WTC11 (cell line): ENCODE measurements around the gene NSMF. TPM values are rescaled to one million over a fixed set of nuclear protein-coding genes. Genes with fewer than 3 reads are reported as not detected.

ENCODE experiments used
- ATAC-seq: fragments of 200-7000 bp; cut with Tn5 transposase; 2 replicates; pipeline ENCODE4 v1.10.0; 2021; ENCODE audit warnings: mild to moderate bottlenecking, moderate library complexity
- CTCF ChIA-PET: fragments of 300-600 bp; sonication (Branson Sonifier 250); formaldehyde crosslinking; loops from one replicate; lab custom pipeline; 2021; ENCODE audit warnings: antibody characterized with exemption; lab: Charles Lee
- POLR2A ChIA-PET: fragments of 350-600 bp; sonication (Branson Sonifier 250); formaldehyde crosslinking; loops from one replicate; lab custom pipeline; 2021; ENCODE audit warnings: antibody characterized with exemption; lab: Charles Lee
- DNase-seq: peaks from one replicate; pipeline ENCODE4 v3.0.0; 2021; ENCODE audit warnings: low spot score
- H3K27ac Mint-ChIP-seq: 2 replicates; pipeline ENCODE4 v1.8.0; 2021; ENCODE audit warnings: mixed read lengths
- H3K27me3 Mint-ChIP-seq: 2 replicates; pipeline ENCODE4 v1.8.0; 2021; ENCODE audit warnings: low read depth, mild to moderate bottlenecking, moderate library complexity, mixed read lengths
- H3K36me3 Mint-ChIP-seq: 2 replicates; pipeline ENCODE4 v1.8.0; 2021; ENCODE audit warnings: mixed read lengths
- H3K4me1 Mint-ChIP-seq: 2 replicates; pipeline ENCODE4 v1.8.0; 2022; ENCODE audit warnings: mixed read lengths
- H3K4me3 Mint-ChIP-seq: 2 replicates; pipeline ENCODE4 v1.8.0; 2021; ENCODE audit warnings: mild to moderate bottlenecking, moderate library complexity, mixed read lengths
- H3K9me3 Mint-ChIP-seq: 2 replicates; pipeline ENCODE4 v1.8.0; 2021; ENCODE audit warnings: mixed read lengths
- ATF2 ChIP-seq: sonication (generic); formaldehyde crosslinking; IDR thresholded peaks from 2 replicates; pipeline ENCODE4 v1.8.1; 2022; ENCODE audit warnings: low read depth, missing genetic modification reagents, borderline replicate concordance
- EMX1 ChIP-seq: fragments of 250-450 bp; sonication (Bioruptor Pico); IDR thresholded peaks from 2 replicates; pipeline ENCODE4 v1.8.0; 2021; ENCODE audit warnings: mild to moderate bottlenecking
- FOXP4 ChIP-seq: sonication (generic); formaldehyde crosslinking; IDR thresholded peaks from 2 replicates; pipeline ENCODE4 v1.8.0; 2022; ENCODE audit warnings: mild to moderate bottlenecking, missing genetic modification reagents
- GTF2I ChIP-seq: fragments of 250-450 bp; sonication (Bioruptor Pico); conservative IDR thresholded peaks from 2 replicates; pipeline ENCODE4 v1.4.0; 2021; ENCODE audit warnings: mild to moderate bottlenecking
- KAT7 ChIP-seq: sonication (generic); formaldehyde crosslinking; IDR thresholded peaks from 2 replicates; pipeline ENCODE4 v1.8.1; 2023; ENCODE audit warnings: missing genetic modification reagents, mild to moderate bottlenecking, borderline replicate concordance
- MXD4 ChIP-seq: fragments of 250-450 bp; sonication (Bioruptor Pico); IDR thresholded peaks from 2 replicates; pipeline ENCODE4 v1.8.0; 2021; ENCODE audit warnings: mild to moderate bottlenecking, moderate library complexity, borderline replicate concordance
- NR1H2 ChIP-seq: sonication (generic); formaldehyde crosslinking; IDR thresholded peaks from 2 replicates; pipeline ENCODE4 v1.9.0; 2021; ENCODE audit warnings: mild to moderate bottlenecking, moderate library complexity, missing genetic modification reagents
- PRDM15 ChIP-seq: sonication (generic); formaldehyde crosslinking; IDR thresholded peaks from 2 replicates; pipeline ENCODE4 v1.8.0; 2022; ENCODE audit warnings: missing genetic modification reagents
- SMAD3 ChIP-seq: sonication (generic); formaldehyde crosslinking; IDR thresholded peaks from 2 replicates; pipeline ENCODE4 v1.8.0; 2022; ENCODE audit warnings: missing genetic modification reagents, mild to moderate bottlenecking, borderline replicate concordance
- SMAD4 ChIP-seq: sonication (generic); formaldehyde crosslinking; IDR thresholded peaks from 2 replicates; pipeline ENCODE4 v1.8.0; 2022; ENCODE audit warnings: mild to moderate bottlenecking, missing genetic modification reagents
- SP1 ChIP-seq: sonication (generic); formaldehyde crosslinking; conservative IDR thresholded peaks from 2 replicates; pipeline ENCODE4 v1.8.1; 2022; ENCODE audit warnings: missing genetic modification reagents
- TCF7 ChIP-seq: sonication (generic); formaldehyde crosslinking; IDR thresholded peaks from 2 replicates; pipeline ENCODE4 v1.8.0; 2022; ENCODE audit warnings: mild to moderate bottlenecking, low read depth, missing genetic modification reagents, moderate library complexity
- ZNF121 ChIP-seq: sonication (generic); formaldehyde crosslinking; IDR thresholded peaks from 2 replicates; pipeline ENCODE4 v1.8.0; 2023; ENCODE audit warnings: missing genetic modification reagents
- ZNF219 ChIP-seq: sonication (generic); formaldehyde crosslinking; IDR thresholded peaks from 2 replicates; pipeline ENCODE4 v1.8.0; 2023; ENCODE audit warnings: missing genetic modification reagents, mild to moderate bottlenecking, borderline replicate concordance
- total RNA-seq: library from RNA; stranded (reverse); gene quantifications from 3 replicates; pipeline ENCODE4 v1.2.3, GENCODE V29; 2021
- TF ChIP-seq, protein P1 (sequence below): fragments of 250-450 bp; sonication (Bioruptor Pico); IDR thresholded peaks from 2 replicates; pipeline ENCODE4 v1.9.0; 2021; ENCODE audit warnings: mild to moderate bottlenecking
- TF ChIP-seq, protein P2 (sequence below): fragments of 200-600 bp; IDR thresholded peaks from 2 replicates; pipeline ENCODE4 v1.8.0; 2022; ENCODE audit warnings: antibody characterized with exemption

The NSMF gene
- total RNA-seq, 1 experiment from 2014 or later: 61.9 TPM

DNA sequence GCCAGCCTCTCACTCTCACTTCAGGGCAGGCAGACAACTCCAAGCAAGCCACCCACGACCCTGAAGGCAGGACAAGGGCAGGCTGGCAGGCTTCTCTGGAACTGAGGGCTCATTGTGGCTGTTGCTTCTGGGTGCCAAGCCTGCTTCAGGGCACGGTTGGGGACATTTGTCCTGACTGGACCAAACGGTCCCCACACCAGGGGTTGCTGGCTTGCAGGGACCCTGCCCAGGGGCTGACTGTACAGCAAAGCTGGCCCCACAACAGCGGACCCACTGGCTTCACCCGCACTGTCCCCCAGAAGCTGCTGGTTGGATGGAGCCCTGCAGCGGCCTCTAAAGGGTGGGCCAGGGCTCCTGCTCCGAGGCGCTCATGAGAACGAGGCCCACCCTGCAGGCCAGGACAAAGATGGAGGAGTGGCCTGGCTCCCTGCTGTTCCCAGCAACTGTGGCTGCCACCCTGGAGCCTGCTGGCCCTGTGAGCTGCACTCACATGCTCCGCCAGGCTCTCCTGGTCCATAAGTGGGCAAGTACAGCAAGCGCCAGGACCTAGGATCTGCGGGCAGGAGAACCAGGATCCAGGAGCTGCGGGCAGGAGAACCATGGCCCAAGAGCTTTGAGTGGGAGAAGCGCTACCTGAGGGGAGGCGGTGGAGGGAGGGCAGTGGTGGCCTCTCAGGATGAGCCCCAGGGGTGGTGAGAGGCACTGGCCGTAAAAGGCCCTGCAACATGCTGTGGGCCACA lies 34.4 kb upstream of the NSMF start (continued):
- no peak for TF ChIP-seq SMAD3 (CRISPR knock-in tag)
- no peak for TF ChIP-seq PRDM15 (CRISPR knock-in tag)
- no peak for TF ChIP-seq SMAD4

- no peak for TF ChIP-seq ZNF219
- ChIA-PET CTCF (interaction anchor here (0.5 to 1.3 kb wide), 4 partner anchors 17 to 467 kb away, joined by 3 to 4 read pairs (median 4); no protein-coding TSS in a partner anchor), POLR2A (no interaction called here)
- Mint-ChIP-seq H3K4me1 (no peaks in the 10 kb centered on the region), H3K27me3 (no peaks in the 10 kb centered on the region), H3K27ac (no peak overlapping the region), H3K4me3 (no peak overlapping the region), H3K9me3 (peaks cover 3% of the 10 kb centered on the region; the same call in 1 of the 2 replicates), H3K36me3 (no peaks in the 10 kb centered on the region)
- DNase-seq (peak; percentile 82), ATAC-seq (peak; percentile 98)
Observed at GRCh38 chr9:137492464-137493363, 33.6 kb upstream of the NSMF start.

GRCh38 chr9:137491735-137492432 lies 32.8 kb upstream of the NSMF start:
- Mint-ChIP-seq H3K4me1 (no peaks in the 10 kb centered on the region), H3K36me3 (no peaks in the 10 kb centered on the region), H3K27me3 (no peaks in the 10 kb centered on the region), H3K4me3 (no peak overlapping the region), H3K27ac (no peak overlapping the region), H3K9me3 (peaks cover 3% of the 10 kb centered on the region; the same call in 1 of the 2 replicates)
- CTCF ChIA-PET: interaction anchor here (0.6 to 1.3 kb wide), 3 partner anchors 18 to 183 kb away, joined by 3 to 4 read pairs (median 3); no protein-coding TSS in a partner anchor
- POLR2A ChIA-PET: no interaction called here
- no peak for TF ChIP-seq KAT7 (CRISPR knock-in tag)
- no peak for TF ChIP-seq TCF7 (CRISPR knock-in tag)
- TF ChIP-seq, protein P1, sequence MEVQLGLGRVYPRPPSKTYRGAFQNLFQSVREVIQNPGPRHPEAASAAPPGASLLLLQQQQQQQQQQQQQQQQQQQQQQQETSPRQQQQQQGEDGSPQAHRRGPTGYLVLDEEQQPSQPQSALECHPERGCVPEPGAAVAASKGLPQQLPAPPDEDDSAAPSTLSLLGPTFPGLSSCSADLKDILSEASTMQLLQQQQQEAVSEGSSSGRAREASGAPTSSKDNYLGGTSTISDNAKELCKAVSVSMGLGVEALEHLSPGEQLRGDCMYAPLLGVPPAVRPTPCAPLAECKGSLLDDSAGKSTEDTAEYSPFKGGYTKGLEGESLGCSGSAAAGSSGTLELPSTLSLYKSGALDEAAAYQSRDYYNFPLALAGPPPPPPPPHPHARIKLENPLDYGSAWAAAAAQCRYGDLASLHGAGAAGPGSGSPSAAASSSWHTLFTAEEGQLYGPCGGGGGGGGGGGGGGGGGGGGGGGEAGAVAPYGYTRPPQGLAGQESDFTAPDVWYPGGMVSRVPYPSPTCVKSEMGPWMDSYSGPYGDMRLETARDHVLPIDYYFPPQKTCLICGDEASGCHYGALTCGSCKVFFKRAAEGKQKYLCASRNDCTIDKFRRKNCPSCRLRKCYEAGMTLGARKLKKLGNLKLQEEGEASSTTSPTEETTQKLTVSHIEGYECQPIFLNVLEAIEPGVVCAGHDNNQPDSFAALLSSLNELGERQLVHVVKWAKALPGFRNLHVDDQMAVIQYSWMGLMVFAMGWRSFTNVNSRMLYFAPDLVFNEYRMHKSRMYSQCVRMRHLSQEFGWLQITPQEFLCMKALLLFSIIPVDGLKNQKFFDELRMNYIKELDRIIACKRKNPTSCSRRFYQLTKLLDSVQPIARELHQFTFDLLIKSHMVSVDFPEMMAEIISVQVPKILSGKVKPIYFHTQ (CRISPR knock-in tag): no peak
- no peak for TF ChIP-seq FOXP4 (CRISPR knock-in tag)
- TF ChIP-seq, protein P2, sequence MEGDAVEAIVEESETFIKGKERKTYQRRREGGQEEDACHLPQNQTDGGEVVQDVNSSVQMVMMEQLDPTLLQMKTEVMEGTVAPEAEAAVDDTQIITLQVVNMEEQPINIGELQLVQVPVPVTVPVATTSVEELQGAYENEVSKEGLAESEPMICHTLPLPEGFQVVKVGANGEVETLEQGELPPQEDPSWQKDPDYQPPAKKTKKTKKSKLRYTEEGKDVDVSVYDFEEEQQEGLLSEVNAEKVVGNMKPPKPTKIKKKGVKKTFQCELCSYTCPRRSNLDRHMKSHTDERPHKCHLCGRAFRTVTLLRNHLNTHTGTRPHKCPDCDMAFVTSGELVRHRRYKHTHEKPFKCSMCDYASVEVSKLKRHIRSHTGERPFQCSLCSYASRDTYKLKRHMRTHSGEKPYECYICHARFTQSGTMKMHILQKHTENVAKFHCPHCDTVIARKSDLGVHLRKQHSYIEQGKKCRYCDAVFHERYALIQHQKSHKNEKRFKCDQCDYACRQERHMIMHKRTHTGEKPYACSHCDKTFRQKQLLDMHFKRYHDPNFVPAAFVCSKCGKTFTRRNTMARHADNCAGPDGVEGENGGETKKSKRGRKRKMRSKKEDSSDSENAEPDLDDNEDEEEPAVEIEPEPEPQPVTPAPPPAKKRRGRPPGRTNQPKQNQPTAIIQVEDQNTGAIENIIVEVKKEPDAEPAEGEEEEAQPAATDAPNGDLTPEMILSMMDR: no peak
- TF ChIP-seq ATF2 (CRISPR knock-in tag): no peak
- TF ChIP-seq MXD4 (CRISPR knock-in tag): no peak
- no peak for TF ChIP-seq SP1 (CRISPR knock-in tag)
- TF ChIP-seq ZNF121 (CRISPR knock-in tag): no peak
- TF ChIP-seq GTF2I (CRISPR knock-in tag): no peak
- TF ChIP-seq EMX1: no peak
- TF ChIP-seq NR1H2 (CRISPR knock-in tag): no peak
- DNase-seq: no peak
- ATAC-seq: no peak
